Nephron (organoid): ENCODE results near the gene RNF166.

Experiments used
- H3K27ac Mint-ChIP-seq, 3 experiments: 2 replicates each; pipeline ENCODE4 v1.8.0; 2020; ENCODE audit warnings: mixed read lengths in 3 of 3, mild to moderate bottlenecking in 2 of 3, moderate library complexity in 1 of 3
- H3K27me3 Mint-ChIP-seq: 2 replicates; pipeline ENCODE4 v1.8.0; 2021; ENCODE audit warnings: low read depth, mild to moderate bottlenecking, moderate library complexity, mixed read lengths
- H3K36me3 Mint-ChIP-seq: 2 replicates; pipeline ENCODE4 v1.8.0; 2020; ENCODE audit warnings: low read depth, mixed read lengths
- H3K4me1 Mint-ChIP-seq: 2 replicates; pipeline ENCODE4 v1.8.0; 2020; ENCODE audit warnings: mixed read lengths
- H3K4me3 Mint-ChIP-seq, 3 experiments: 2 replicates each; pipeline ENCODE4 v1.8.0; 2020; ENCODE audit warnings: mild to moderate bottlenecking in 3 of 3, mixed read lengths in 3 of 3, moderate library complexity in 2 of 3
- H3K9me3 Mint-ChIP-seq: 2 replicates; pipeline ENCODE4 v1.8.0; 2020; ENCODE audit warnings: mixed read lengths
- CTCF ChIP-seq, 3 experiments: fragments of 200-600 bp; sonication (generic); IDR thresholded peaks; one replicate each; pipeline ENCODE4 v1.5.0; 2021; ENCODE audit warnings: antibody characterized with exemption in 3 of 3; ENCODE audit not compliant: unreplicated experiment in 3 of 3

Gene RNF166

GRCh38 chr16:88722784-88723506, 16.7 kb upstream of the RNF166 start:
- TF ChIP-seq CTCF (IDR thresholded peaks at IDR 0.05; ENCODE audit: unreplicated experiment in 3 of 3), result no peak
- Mint-ChIP-seq H3K4me3 (no peak overlapping the region), H3K27me3 (no peaks in the 10 kb centered on the region), H3K36me3 (no peaks in the 10 kb centered on the region), H3K9me3 (no peaks in the 10 kb centered on the region), H3K4me1 (no peaks in the 10 kb centered on the region), H3K27ac (no peak overlapping the region)

- no peaks in the 10 kb centered on the region for H3K4me1 Mint-ChIP-seq
- TF ChIP-seq CTCF (IDR thresholded peaks at IDR 0.05; ENCODE audit: unreplicated experiment in 3 of 3), result no peak
- peaks cover 3% of the 10 kb centered on the region for H3K36me3 Mint-ChIP-seq
- no peak overlapping the region for H3K27ac Mint-ChIP-seq
- H3K27me3 Mint-ChIP-seq, result no peaks in the 10 kb centered on the region
- H3K4me3 Mint-ChIP-seq, result no peak overlapping the region
- no peaks in the 10 kb centered on the region for H3K9me3 Mint-ChIP-seq
Measured at GRCh38 chr16:88721815-88722755, 15.9 kb upstream of the RNF166 start.

GRCh38 chr16:88721236-88721635, 15.0 kb upstream of the RNF166 start:
- no peak for TF ChIP-seq CTCF (IDR thresholded peaks at IDR 0.05; ENCODE audit: unreplicated experiment in 3 of 3)

GRCh38 chr16:88720396-88720970, 14.3 kb upstream of the RNF166 start:
- no peak for TF ChIP-seq CTCF (IDR thresholded peaks at IDR 0.05; ENCODE audit: unreplicated experiment in 3 of 3)
- Mint-ChIP-seq H3K4me1 (no peaks in the 10 kb centered on the region), H3K9me3 (no peaks in the 10 kb centered on the region), H3K27ac (no peak overlapping the region), H3K27me3 (no peaks in the 10 kb centered on the region), H3K36me3 (peaks cover 5% of the 10 kb centered on the region), H3K4me3 (no peak overlapping the region)

More at GRCh38 chr16:88721236-88721635, 15.0 kb upstream of the RNF166 start:
- H3K9me3 Mint-ChIP-seq, result no peaks in the 10 kb centered on the region
- peaks cover 5% of the 10 kb centered on the region for H3K36me3 Mint-ChIP-seq
- H3K27me3 Mint-ChIP-seq, result no peaks in the 10 kb centered on the region
- no peak overlapping the region for H3K4me3 Mint-ChIP-seq
- H3K27ac Mint-ChIP-seq, result no peak overlapping the region
- H3K4me1 Mint-ChIP-seq, result no peaks in the 10 kb centered on the region

- Mint-ChIP-seq H3K4me1 (no peaks in the 10 kb centered on the region), H3K36me3 (peaks cover 5% of the 10 kb centered on the region), H3K27ac (no peak overlapping the region), H3K9me3 (no peaks in the 10 kb centered on the region), H3K27me3 (no peaks in the 10 kb centered on the region), H3K4me3 (no peak overlapping the region)
- TF ChIP-seq CTCF (IDR thresholded peaks at IDR 0.05; ENCODE audit: unreplicated experiment in 3 of 3), result no peak
Measured at GRCh38 chr16:88719933-88720296, 13.7 kb upstream of the RNF166 start.
